Bronchial epithelial cell (primary cell): Measurements from ENCODE around the gene HEBP1. TPM values are rescaled to one million over a fixed set of nuclear protein-coding genes. Genes with fewer than 3 reads are reported as not detected.

Experiments
- DNase-seq: peaks from one replicate; pipeline ENCODE4 v3.0.0-alpha.2; 2010; ENCODE audit warnings: low read depth
- FAIRE-seq: peaks from 2 replicates; lab custom pipeline; 2011; peaks lifted over from hg19 to GRCh38; lab: Jason Lieb, UNC
- H3K27me3 ChIP-seq: 2 replicates; pipeline ENCODE4 v1.5.1; 2011; ENCODE audit warnings: low read length; ENCODE audit not compliant: control insufficient read depth, insufficient read depth
- H3K36me3 ChIP-seq: 2 replicates; pipeline ENCODE4 v1.5.1; 2011; ENCODE audit warnings: low read length; ENCODE audit not compliant: control insufficient read depth, insufficient read depth
- H3K4me3 ChIP-seq: 2 replicates; pipeline ENCODE4 v1.5.1; 2011; ENCODE audit warnings: mild to moderate bottlenecking, low read depth, low read length, control low read depth
- CTCF ChIP-seq: IDR thresholded peaks from 2 replicates; pipeline ENCODE4 v1.5.1; 2011; ENCODE audit warnings: mild to moderate bottlenecking, moderate library complexity, low read length, control low read depth, inconsistent platforms; ENCODE audit not compliant: insufficient read depth, severe bottlenecking
- total RNA-seq: library from RNA; depleted of rRNA; stranded (reverse); fragments of >200 nt; gene quantifications from 2 replicates; pipeline ENCODE4 v1.2.1, GENCODE V29; 2014

The HEBP1 gene
- total RNA-seq, 1 donor from 2014 or later = 4.2 TPM

GRCh38 chr12:13011098-13011497 is 11.0 kb upstream of the HEBP1 start:
- H3K36me3 ChIP-seq = no peaks in the 10 kb centered on the region
- no peak for FAIRE-seq
- no peak for DNase-seq
- H3K4me3 ChIP-seq = no peak overlapping the region
- no peak for TF ChIP-seq CTCF
- H3K27me3 ChIP-seq = no peaks in the 10 kb centered on the region

GRCh38 chr12:13008741-13009380 is 8.8 kb upstream of the HEBP1 start:
- TF ChIP-seq CTCF = no peak
- DNase-seq (no peak), FAIRE-seq (no peak)
- H3K36me3 ChIP-seq = no peaks in the 10 kb centered on the region
- H3K4me3 ChIP-seq = no peak overlapping the region
- H3K27me3 ChIP-seq = no peaks in the 10 kb centered on the region

- no peak for TF ChIP-seq CTCF
- no peak for FAIRE-seq
- no peak overlapping the region for H3K4me3 ChIP-seq
These were observed 7.6 kb upstream of the HEBP1 start for GRCh38 chr12:13007496-13008233.

GRCh38 chr12:13005649-13006048 is 5.6 kb upstream of the HEBP1 start:
- Histone ChIP-seq H3K4me3 (no peak overlapping the region), H3K27me3 (no peaks in the 10 kb centered on the region), H3K36me3 (no peaks in the 10 kb centered on the region)
- FAIRE-seq (no peak), DNase-seq (no peak)
- no peak for TF ChIP-seq CTCF

More at GRCh38 chr12:13007496-13008233, 7.6 kb upstream of the HEBP1 start:
- no peaks in the 10 kb centered on the region for H3K36me3 ChIP-seq
- no peak for DNase-seq
- no peaks in the 10 kb centered on the region for H3K27me3 ChIP-seq

GRCh38 chr12:13004986-13005385 is 4.9 kb upstream of the HEBP1 start:
- no peak for TF ChIP-seq CTCF
- Histone ChIP-seq H3K4me3 (no peak overlapping the region), H3K36me3 (no peaks in the 10 kb centered on the region), H3K27me3 (no peaks in the 10 kb centered on the region)
- DNase-seq (no peak), FAIRE-seq (no peak)
